DND-41 (cell line): ENCODE measurements around the gene VPS52.

Source experiments
- ATAC-seq: fragments of 200-7000 bp; cut with Tn5 transposase; 3 replicates; pipeline ENCODE4 v1.9.1; 2021; ENCODE audit warnings: low read depth; ENCODE audit not compliant: insufficient read depth
- DNase-seq: peaks from one replicate; pipeline ENCODE4 v3.0.0-alpha.2; 2020
- H2AFZ ChIP-seq: 2 replicates; pipeline ENCODE4 v1.6.0; 2012; ENCODE audit warnings: low read depth, low read length
- H3K27ac ChIP-seq: 2 replicates; pipeline ENCODE4 v1.5.1; 2012; ENCODE audit warnings: low read length, inconsistent platforms
- H3K27me3 ChIP-seq: fragments of 200-600 bp; sonication (generic); 2 replicates; pipeline ENCODE4 v1.6.0; 2012; ENCODE audit warnings: low read length, mild to moderate bottlenecking, inconsistent platforms; ENCODE audit not compliant: insufficient read depth, poor library complexity
- H3K36me3 ChIP-seq: 2 replicates; pipeline ENCODE4 v1.5.1; 2012; ENCODE audit warnings: low read length, inconsistent platforms; ENCODE audit not compliant: insufficient read depth
- H3K4me1 ChIP-seq: 2 replicates; pipeline ENCODE4 v1.5.1; 2012; ENCODE audit warnings: mild to moderate bottlenecking, low read length; ENCODE audit not compliant: insufficient read depth
- H3K4me2 ChIP-seq: 2 replicates; pipeline ENCODE4 v1.6.0; 2012; ENCODE audit warnings: mild to moderate bottlenecking, moderate library complexity, low read length, inconsistent platforms; ENCODE audit not compliant: insufficient read depth
- H3K4me3 ChIP-seq, 2 experiments: fragments of 200-600 bp in 1 of 2; shearing (Covaris generic) in 1 of 2; 2 replicates each; pipeline ENCODE4 v1.5.1; 2012 to 2016; ENCODE audit warnings: inconsistent platforms in 2 of 2, low read length in 2 of 2, mild to moderate bottlenecking in 2 of 2, low read depth in 1 of 2, moderate library complexity in 1 of 2
- H3K79me2 ChIP-seq: 2 replicates; pipeline ENCODE4 v1.6.0; 2012; ENCODE audit warnings: low read length, inconsistent platforms; ENCODE audit not compliant: insufficient read depth
- H3K9ac ChIP-seq: 2 replicates; pipeline ENCODE4 v1.6.0; 2012; ENCODE audit warnings: low read depth, mild to moderate bottlenecking, inconsistent platforms, low read length, moderate library complexity
- H3K9me3 ChIP-seq: 2 replicates; pipeline ENCODE4 v1.5.1; 2012; ENCODE audit warnings: low read length, moderate library complexity, mild to moderate bottlenecking, inconsistent platforms; ENCODE audit not compliant: insufficient read depth, severe bottlenecking
- H4K20me1 ChIP-seq: 2 replicates; pipeline ENCODE4 v1.6.0; 2012; ENCODE audit warnings: low read length; ENCODE audit not compliant: insufficient read depth
- EZH2 ChIP-seq: IDR thresholded peaks from 3 replicates; pipeline ENCODE4 v1.6.1; 2012; ENCODE audit warnings: borderline replicate concordance, low read depth, mild to moderate bottlenecking, moderate library complexity, low read length, inconsistent platforms; ENCODE audit not compliant: severe bottlenecking
- TF ChIP-seq, protein P1 (sequence below): IDR thresholded peaks from 2 replicates; pipeline ENCODE4 v1.5.1; 2012; ENCODE audit warnings: borderline replicate concordance, low read length, moderate library complexity, mild to moderate bottlenecking; ENCODE audit not compliant: poor library complexity, severe bottlenecking; ENCODE audit errors: extremely low read depth

Gene VPS52

DNA sequence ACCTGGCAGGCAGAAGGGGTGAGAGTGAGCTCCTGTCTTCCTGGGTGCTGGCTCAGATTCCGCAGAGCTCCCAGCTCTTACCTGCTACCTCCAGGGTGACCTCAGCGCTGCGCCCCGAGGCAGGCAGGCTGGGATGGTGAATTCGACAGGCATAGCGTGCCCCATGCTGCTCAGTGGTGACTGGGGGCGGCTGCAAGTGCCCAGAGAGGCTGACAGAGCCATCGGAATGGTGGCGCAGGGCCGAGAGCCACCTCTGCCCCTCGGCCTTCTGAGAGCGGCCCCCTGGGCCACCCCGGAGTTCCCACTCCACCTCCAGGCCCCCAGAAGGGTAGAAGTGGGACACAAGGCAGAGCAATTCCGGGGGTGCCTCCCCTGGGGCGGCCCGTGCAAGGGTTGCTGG, 32.5 kb upstream of the VPS52 start:
- Histone ChIP-seq H3K4me1 (peaks cover 25% of the 10 kb centered on the region), H3K4me2 (no peak overlapping the region), H4K20me1 (peaks cover 24% of the 10 kb centered on the region), H2AFZ (no peak overlapping the region), H3K9me3 (no peaks in the 10 kb centered on the region), H3K27ac (no peak overlapping the region), H3K79me2 (peaks cover 61% of the 10 kb centered on the region), H3K4me3 (no peak overlapping the region), H3K27me3 (no peaks in the 10 kb centered on the region), H3K9ac (no peak overlapping the region), H3K36me3 (peaks cover 55% of the 10 kb centered on the region)
- DNase-seq (no peak), ATAC-seq (no peak)
- TF ChIP-seq, protein P1, sequence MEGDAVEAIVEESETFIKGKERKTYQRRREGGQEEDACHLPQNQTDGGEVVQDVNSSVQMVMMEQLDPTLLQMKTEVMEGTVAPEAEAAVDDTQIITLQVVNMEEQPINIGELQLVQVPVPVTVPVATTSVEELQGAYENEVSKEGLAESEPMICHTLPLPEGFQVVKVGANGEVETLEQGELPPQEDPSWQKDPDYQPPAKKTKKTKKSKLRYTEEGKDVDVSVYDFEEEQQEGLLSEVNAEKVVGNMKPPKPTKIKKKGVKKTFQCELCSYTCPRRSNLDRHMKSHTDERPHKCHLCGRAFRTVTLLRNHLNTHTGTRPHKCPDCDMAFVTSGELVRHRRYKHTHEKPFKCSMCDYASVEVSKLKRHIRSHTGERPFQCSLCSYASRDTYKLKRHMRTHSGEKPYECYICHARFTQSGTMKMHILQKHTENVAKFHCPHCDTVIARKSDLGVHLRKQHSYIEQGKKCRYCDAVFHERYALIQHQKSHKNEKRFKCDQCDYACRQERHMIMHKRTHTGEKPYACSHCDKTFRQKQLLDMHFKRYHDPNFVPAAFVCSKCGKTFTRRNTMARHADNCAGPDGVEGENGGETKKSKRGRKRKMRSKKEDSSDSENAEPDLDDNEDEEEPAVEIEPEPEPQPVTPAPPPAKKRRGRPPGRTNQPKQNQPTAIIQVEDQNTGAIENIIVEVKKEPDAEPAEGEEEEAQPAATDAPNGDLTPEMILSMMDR: no peak
- TF ChIP-seq EZH2: no peak

DNA sequence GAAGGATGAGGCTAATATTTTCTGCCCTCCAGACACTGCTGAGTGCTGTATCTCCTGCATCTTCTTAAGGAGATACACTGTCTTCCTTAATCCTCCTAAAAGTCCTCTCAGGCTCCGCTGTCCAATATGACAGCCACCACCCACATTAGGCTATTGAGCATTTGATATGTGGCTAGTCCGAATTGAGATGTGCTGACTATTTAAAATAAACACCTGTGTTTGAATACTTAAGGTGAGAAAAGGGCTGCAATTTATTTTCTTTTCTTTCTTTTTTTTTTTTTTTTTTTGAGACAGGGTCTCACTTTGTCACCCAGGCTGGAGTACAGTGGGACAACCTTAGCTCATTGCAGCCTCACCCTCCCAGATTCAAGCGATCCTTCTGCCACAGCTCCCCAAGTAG, 30.2 kb upstream of the VPS52 start:
- no peak overlapping the region for H3K9ac ChIP-seq
- H3K4me2 ChIP-seq: no peak overlapping the region
- no peak overlapping the region for H2AFZ ChIP-seq
- ATAC-seq: no peak
- peaks cover 43% of the 10 kb centered on the region for H3K36me3 ChIP-seq
- H3K9me3 ChIP-seq: no peaks in the 10 kb centered on the region
- H3K27me3 ChIP-seq: no peaks in the 10 kb centered on the region
- TF ChIP-seq EZH2: no peak
- TF ChIP-seq, protein P1: no peak
- H3K27ac ChIP-seq: no peak overlapping the region
- H3K79me2 ChIP-seq: peaks cover 57% of the 10 kb centered on the region
- H3K4me3 ChIP-seq: no peak overlapping the region
- DNase-seq: no peak
- H3K4me1 ChIP-seq: peaks cover 39% of the 10 kb centered on the region
- H4K20me1 ChIP-seq: peaks cover 20% of the 10 kb centered on the region

DNA sequence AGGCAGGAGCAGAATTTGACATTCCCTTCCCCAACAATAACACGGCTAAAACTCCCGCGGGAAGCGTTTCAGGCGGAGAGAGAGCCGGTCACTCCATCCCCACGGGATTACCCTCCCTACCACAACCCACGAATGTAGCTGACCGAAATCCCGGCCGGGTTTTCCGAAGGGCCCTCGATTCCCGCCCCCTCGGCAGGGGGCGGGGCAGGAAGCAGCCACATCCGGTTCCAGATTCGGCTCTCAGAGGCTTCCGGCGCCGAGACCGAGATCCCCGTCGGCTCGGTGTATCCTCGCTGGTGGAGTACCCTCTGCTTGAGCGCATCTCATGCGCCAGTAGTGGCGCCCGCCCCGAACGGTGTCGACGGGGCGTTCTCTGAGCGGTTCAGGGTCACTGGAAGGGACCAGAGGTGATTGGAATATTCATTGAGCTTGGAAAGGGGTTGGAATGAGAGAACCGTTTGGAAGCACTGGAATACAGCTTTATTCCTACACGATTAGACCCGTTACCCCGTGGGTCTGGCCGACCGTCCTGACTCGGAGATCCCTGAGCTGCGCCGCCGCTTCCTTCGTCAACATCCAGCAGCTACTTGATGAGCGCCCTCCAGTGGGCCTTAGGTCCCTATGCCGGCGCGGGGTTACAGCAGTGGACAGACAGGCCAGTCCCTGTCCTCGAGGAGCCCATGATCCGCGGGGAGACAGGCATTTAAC, 27.7 kb upstream of the VPS52 start:
- no peak for TF ChIP-seq EZH2
- TF ChIP-seq, protein P1: peak; percentile 81
- ATAC-seq (peak; percentile 88), DNase-seq (peak; percentile 95)
- Histone ChIP-seq H3K79me2 (peaks cover 37% of the 10 kb centered on the region), H3K4me3 (peak overlapping the region; percentile 76 to 90), H3K36me3 (peaks cover 41% of the 10 kb centered on the region), H3K4me1 (peaks cover 43% of the 10 kb centered on the region), H3K27me3 (no peaks in the 10 kb centered on the region), H3K27ac (peak overlapping the region; percentile 98), H3K9me3 (no peaks in the 10 kb centered on the region), H4K20me1 (peaks cover 11% of the 10 kb centered on the region), H3K9ac (peak overlapping the region; percentile 93), H2AFZ (peak overlapping the region; percentile 92), H3K4me2 (peak overlapping the region; percentile 96)
